ENCODE results near the gene ARAP1.
"Not testable (repeated sequence)": the region's sequence is repeated elsewhere in the genome, so short reads cannot be mapped to it uniquely, and the experiment has no call there.

The ARAP1 gene

GRCh38 chr11:72793425-72794367 lies 41.5 kb upstream of the ARAP1 start, which contains the start of gene STARD10:
Gene STARD10, minus strand, starts transcription at chr11:72794047. Its CDS starts 12,866 bp downstream, at chr11:72781181.
- Histone ChIP-seq H3K4me3 (replicated peaks; ENCODE audit: insufficient read depth, low read length) (peak within 1 kb of the TSS; percentile 59), H3K27ac (replicated peaks) (peak within 1 kb of the TSS; percentile 66), H3K27me3 (ENCODE audit: insufficient read depth, poor library complexity, severe bottlenecking) (no peaks in the 10 kb centered on the region)
- DNase-seq (ENCODE audit: low read depth in 1 of 2, low spot score in 1 of 2), result peak; percentile 94
- TF ChIP-seq POLR2AphosphoS5 (IDR thresholded peaks at IDR 0.05; ENCODE audit: low read depth) (no peak), SPI1 (IDR thresholded peaks at IDR 0.05; ENCODE audit: borderline replicate concordance, low read depth) (no peak; the same call in 1 of the 2 replicates), GABPA (IDR thresholded peaks at IDR 0.05; ENCODE audit: low read depth) (peak; percentile 14; the same call in 1 of the 2 replicates)
- TF ChIP-seq, protein P1, sequence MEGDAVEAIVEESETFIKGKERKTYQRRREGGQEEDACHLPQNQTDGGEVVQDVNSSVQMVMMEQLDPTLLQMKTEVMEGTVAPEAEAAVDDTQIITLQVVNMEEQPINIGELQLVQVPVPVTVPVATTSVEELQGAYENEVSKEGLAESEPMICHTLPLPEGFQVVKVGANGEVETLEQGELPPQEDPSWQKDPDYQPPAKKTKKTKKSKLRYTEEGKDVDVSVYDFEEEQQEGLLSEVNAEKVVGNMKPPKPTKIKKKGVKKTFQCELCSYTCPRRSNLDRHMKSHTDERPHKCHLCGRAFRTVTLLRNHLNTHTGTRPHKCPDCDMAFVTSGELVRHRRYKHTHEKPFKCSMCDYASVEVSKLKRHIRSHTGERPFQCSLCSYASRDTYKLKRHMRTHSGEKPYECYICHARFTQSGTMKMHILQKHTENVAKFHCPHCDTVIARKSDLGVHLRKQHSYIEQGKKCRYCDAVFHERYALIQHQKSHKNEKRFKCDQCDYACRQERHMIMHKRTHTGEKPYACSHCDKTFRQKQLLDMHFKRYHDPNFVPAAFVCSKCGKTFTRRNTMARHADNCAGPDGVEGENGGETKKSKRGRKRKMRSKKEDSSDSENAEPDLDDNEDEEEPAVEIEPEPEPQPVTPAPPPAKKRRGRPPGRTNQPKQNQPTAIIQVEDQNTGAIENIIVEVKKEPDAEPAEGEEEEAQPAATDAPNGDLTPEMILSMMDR (IDR thresholded peaks at IDR 0.05; ENCODE audit: insufficient read depth, low read length), result peak; percentile 51
- TF ChIP-seq, protein P2, sequence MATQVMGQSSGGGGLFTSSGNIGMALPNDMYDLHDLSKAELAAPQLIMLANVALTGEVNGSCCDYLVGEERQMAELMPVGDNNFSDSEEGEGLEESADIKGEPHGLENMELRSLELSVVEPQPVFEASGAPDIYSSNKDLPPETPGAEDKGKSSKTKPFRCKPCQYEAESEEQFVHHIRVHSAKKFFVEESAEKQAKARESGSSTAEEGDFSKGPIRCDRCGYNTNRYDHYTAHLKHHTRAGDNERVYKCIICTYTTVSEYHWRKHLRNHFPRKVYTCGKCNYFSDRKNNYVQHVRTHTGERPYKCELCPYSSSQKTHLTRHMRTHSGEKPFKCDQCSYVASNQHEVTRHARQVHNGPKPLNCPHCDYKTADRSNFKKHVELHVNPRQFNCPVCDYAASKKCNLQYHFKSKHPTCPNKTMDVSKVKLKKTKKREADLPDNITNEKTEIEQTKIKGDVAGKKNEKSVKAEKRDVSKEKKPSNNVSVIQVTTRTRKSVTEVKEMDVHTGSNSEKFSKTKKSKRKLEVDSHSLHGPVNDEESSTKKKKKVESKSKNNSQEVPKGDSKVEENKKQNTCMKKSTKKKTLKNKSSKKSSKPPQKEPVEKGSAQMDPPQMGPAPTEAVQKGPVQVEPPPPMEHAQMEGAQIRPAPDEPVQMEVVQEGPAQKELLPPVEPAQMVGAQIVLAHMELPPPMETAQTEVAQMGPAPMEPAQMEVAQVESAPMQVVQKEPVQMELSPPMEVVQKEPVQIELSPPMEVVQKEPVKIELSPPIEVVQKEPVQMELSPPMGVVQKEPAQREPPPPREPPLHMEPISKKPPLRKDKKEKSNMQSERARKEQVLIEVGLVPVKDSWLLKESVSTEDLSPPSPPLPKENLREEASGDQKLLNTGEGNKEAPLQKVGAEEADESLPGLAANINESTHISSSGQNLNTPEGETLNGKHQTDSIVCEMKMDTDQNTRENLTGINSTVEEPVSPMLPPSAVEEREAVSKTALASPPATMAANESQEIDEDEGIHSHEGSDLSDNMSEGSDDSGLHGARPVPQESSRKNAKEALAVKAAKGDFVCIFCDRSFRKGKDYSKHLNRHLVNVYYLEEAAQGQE (IDR thresholded peaks at IDR 0.05; ENCODE audit: insufficient replicate concordance, low read depth), result no peak

- no peaks in the 10 kb centered on the region for H3K27me3 ChIP-seq (ENCODE audit: insufficient read depth, poor library complexity, severe bottlenecking)
- H3K27ac ChIP-seq (replicated peaks), result peak overlapping the region; percentile 66
- TF ChIP-seq SPI1 (IDR thresholded peaks at IDR 0.05; ENCODE audit: borderline replicate concordance, low read depth) (peak; percentile 66; the same call in 1 of the 2 replicates), POLR2AphosphoS5 (IDR thresholded peaks at IDR 0.05; ENCODE audit: low read depth) (no peak), GABPA (IDR thresholded peaks at IDR 0.05; ENCODE audit: low read depth) (no peak)
- TF ChIP-seq, protein P1 (IDR thresholded peaks at IDR 0.05; ENCODE audit: insufficient read depth, low read length), result no peak
- no peak overlapping the region for H3K4me3 ChIP-seq (replicated peaks; ENCODE audit: insufficient read depth, low read length)
- DNase-seq (ENCODE audit: low read depth in 1 of 2, low spot score in 1 of 2), result peak in 1 of 2 experiments; percentile 17
These were observed 40.8 kb upstream of the ARAP1 start for GRCh38 chr11:72793076-72793424.

DNA sequence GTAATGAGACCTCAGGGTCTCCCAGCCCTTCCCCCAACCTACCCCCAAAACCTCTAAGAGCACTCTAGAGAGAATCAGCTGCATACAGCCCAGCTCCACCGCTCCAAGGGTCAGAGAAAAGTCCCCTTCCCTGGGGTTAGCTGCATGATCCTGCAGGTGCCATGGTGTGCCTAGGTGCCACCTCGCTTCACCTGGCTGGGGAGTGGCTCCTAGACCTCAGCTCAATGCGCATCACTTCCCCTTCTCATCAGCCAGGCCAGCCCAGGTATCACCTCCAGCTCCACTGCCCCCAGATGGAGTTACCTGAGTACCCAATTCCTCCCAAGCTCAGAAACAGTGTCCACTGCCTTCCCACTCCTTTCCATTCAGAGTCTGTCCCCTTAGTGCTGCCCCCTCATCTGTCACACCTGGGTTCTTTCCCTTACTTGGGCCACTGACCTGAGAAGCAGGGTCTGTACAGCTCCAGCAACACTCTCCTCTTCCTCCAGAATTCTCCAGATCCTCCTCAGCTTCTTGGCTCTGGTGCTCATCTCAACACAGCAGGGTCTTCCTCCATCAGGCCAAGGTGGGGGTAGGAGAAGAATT lies 40.3 kb upstream of the ARAP1 start:
- no peak for TF ChIP-seq GABPA (IDR thresholded peaks at IDR 0.05; ENCODE audit: low read depth)
- TF ChIP-seq, protein P1 (IDR thresholded peaks at IDR 0.05; ENCODE audit: insufficient read depth, low read length), result no peak
- TF ChIP-seq SPI1 (IDR thresholded peaks at IDR 0.05; ENCODE audit: borderline replicate concordance, low read depth), result no peak
- no peak for TF ChIP-seq POLR2AphosphoS5 (IDR thresholded peaks at IDR 0.05; ENCODE audit: low read depth)
- TF ChIP-seq, protein P2 (IDR thresholded peaks at IDR 0.05; ENCODE audit: insufficient replicate concordance, low read depth), result no peak
- H3K27me3 ChIP-seq (ENCODE audit: insufficient read depth, poor library complexity, severe bottlenecking), result no peaks in the 10 kb centered on the region
- no peak for DNase-seq (ENCODE audit: low read depth in 1 of 2, low spot score in 1 of 2)
- no peak overlapping the region for H3K4me3 ChIP-seq (replicated peaks; ENCODE audit: insufficient read depth, low read length)
- H3K27ac ChIP-seq (replicated peaks), result peak overlapping the region; percentile 66

GRCh38 chr11:72791228-72791627 lies 39.0 kb upstream of the ARAP1 start:
- not testable (repeated sequence) for DNase-seq (ENCODE audit: low read depth in 1 of 2, low spot score in 1 of 2); H3K27ac ChIP-seq (replicated peaks); H3K4me3 ChIP-seq (replicated peaks; ENCODE audit: insufficient read depth, low read length); H3K27me3 ChIP-seq (ENCODE audit: insufficient read depth, poor library complexity, severe bottlenecking)
